Measurements from ENCODE around the gene KAT8.
"Not testable (repeated sequence)": the region's sequence is repeated elsewhere in the genome, so short reads cannot be mapped to it uniquely, and the experiment has no call there.

KAT8 gene

GRCh38 chr16:31167315-31167714 lies 49.9 kb downstream of the KAT8 start:
- Histone ChIP-seq H3K18ac (ENCODE audit: low read length) (no peak overlapping the region), H3K14ac (ENCODE audit: low read length) (no peak overlapping the region), H3K79me1 (ENCODE audit: low read length) (no peaks in the 10 kb centered on the region), H3K79me2 (ENCODE audit: control insufficient read depth, insufficient read depth, low read length, poor library complexity) (no peaks in the 10 kb centered on the region), H3K4ac (ENCODE audit: low read depth, low read length) (no peak overlapping the region), H3K4me1 (ENCODE audit: control insufficient read depth in 1 of 2, insufficient read depth in 2 of 2, low read length in 2 of 2) (no peaks in the 10 kb centered on the region), H3K23ac (ENCODE audit: low read length) (no peak overlapping the region), H3K9me3 (ENCODE audit: insufficient read depth, low read depth, low read length) (no peaks in the 10 kb centered on the region), H4K12ac (ENCODE audit: low read depth, low read length) (no peak overlapping the region), H3K36me3 (ENCODE audit: control insufficient read depth in 1 of 2, insufficient read depth in 2 of 2, low read length in 2 of 2) (no peaks in the 10 kb centered on the region), H3K27ac (ENCODE audit: low read depth, low read length) (no peak overlapping the region), H3K4me2 (ENCODE audit: low read length) (no peak overlapping the region), H2AFZ (ENCODE audit: insufficient read depth, low read length, poor library complexity) (no peak overlapping the region), H2BK5ac (ENCODE audit: low read depth, low read length, poor library complexity) (no peak overlapping the region), H2AK5ac (ENCODE audit: low read length) (no peak overlapping the region), H3K9ac (ENCODE audit: low read length) (no peak overlapping the region), H2BK12ac (ENCODE audit: low read length) (no peak overlapping the region), H4K8ac (ENCODE audit: low read depth, low read length) (no peak overlapping the region), H3K27me3 (ENCODE audit: insufficient read depth, low read length) (no peaks in the 10 kb centered on the region), H4K91ac (ENCODE audit: low read depth, low read length) (no peak overlapping the region), H2BK120ac (ENCODE audit: insufficient read depth, low read length, poor library complexity) (no peak overlapping the region), H3K4me3 (ENCODE audit: low read depth, low read length) (no peak overlapping the region)
- DNase-seq, result no peak
- no CpG with 5 or more reads among the region's 8 CpGs for WGBS (ENCODE audit: extremely low coverage, insufficient coverage, insufficient read length)

- no peak overlapping the region for H3K14ac ChIP-seq (ENCODE audit: low read length)
- no peak overlapping the region for H4K91ac ChIP-seq (ENCODE audit: low read depth, low read length)
- no peak overlapping the region for H3K4me2 ChIP-seq (ENCODE audit: low read length)
- H3K4ac ChIP-seq (ENCODE audit: low read depth, low read length), result no peak overlapping the region
- WGBS (ENCODE audit: extremely low coverage, insufficient coverage, insufficient read length), result no CpG with 5 or more reads among the region's 2 CpGs
- no peak overlapping the region for H3K27ac ChIP-seq (ENCODE audit: low read depth, low read length)
- no peak overlapping the region for H3K18ac ChIP-seq (ENCODE audit: low read length)
- no peak overlapping the region for H2AFZ ChIP-seq (ENCODE audit: insufficient read depth, low read length, poor library complexity)
- no peak overlapping the region for H3K23ac ChIP-seq (ENCODE audit: low read length)
- no peaks in the 10 kb centered on the region for H3K9me3 ChIP-seq (ENCODE audit: insufficient read depth, low read depth, low read length)
- no peak overlapping the region for H4K8ac ChIP-seq (ENCODE audit: low read depth, low read length)
- no peaks in the 10 kb centered on the region for H3K36me3 ChIP-seq (ENCODE audit: control insufficient read depth in 1 of 2, insufficient read depth in 2 of 2, low read length in 2 of 2)
- no peaks in the 10 kb centered on the region for H3K79me2 ChIP-seq (ENCODE audit: control insufficient read depth, insufficient read depth, low read length, poor library complexity)
- no peaks in the 10 kb centered on the region for H3K27me3 ChIP-seq (ENCODE audit: insufficient read depth, low read length)
- H2AK5ac ChIP-seq (ENCODE audit: low read length), result no peak overlapping the region
- no peak overlapping the region for H3K4me3 ChIP-seq (ENCODE audit: low read depth, low read length)
- no peak overlapping the region for H2BK12ac ChIP-seq (ENCODE audit: low read length)
- no peak overlapping the region for H2BK120ac ChIP-seq (ENCODE audit: insufficient read depth, low read length, poor library complexity)
- no peaks in the 10 kb centered on the region for H3K79me1 ChIP-seq (ENCODE audit: low read length)
- peak; percentile 83 to 95 for DNase-seq
- H3K4me1 ChIP-seq (ENCODE audit: control insufficient read depth in 1 of 2, insufficient read depth in 2 of 2, low read length in 2 of 2), result no peaks in the 10 kb centered on the region
- H2BK5ac ChIP-seq (ENCODE audit: low read depth, low read length, poor library complexity), result no peak overlapping the region
- H4K12ac ChIP-seq (ENCODE audit: low read depth, low read length), result no peak overlapping the region
- no peak overlapping the region for H3K9ac ChIP-seq (ENCODE audit: low read length)
Observed at GRCh38 chr16:31168848-31169247, 51.4 kb downstream of the KAT8 start.

- not testable (repeated sequence) for H3K23ac ChIP-seq (ENCODE audit: low read length); H2BK12ac ChIP-seq (ENCODE audit: low read length); H3K79me2 ChIP-seq (ENCODE audit: control insufficient read depth, insufficient read depth, low read length, poor library complexity); H3K9ac ChIP-seq (ENCODE audit: low read length); H3K18ac ChIP-seq (ENCODE audit: low read length); DNase-seq; H2BK120ac ChIP-seq (ENCODE audit: insufficient read depth, low read length, poor library complexity); H2AFZ ChIP-seq (ENCODE audit: insufficient read depth, low read length, poor library complexity); H4K91ac ChIP-seq (ENCODE audit: low read depth, low read length); H3K14ac ChIP-seq (ENCODE audit: low read length); H3K27me3 ChIP-seq (ENCODE audit: insufficient read depth, low read length); H4K8ac ChIP-seq (ENCODE audit: low read depth, low read length); H3K4me2 ChIP-seq (ENCODE audit: low read length); H3K4ac ChIP-seq (ENCODE audit: low read depth, low read length); H3K9me3 ChIP-seq (ENCODE audit: insufficient read depth, low read depth, low read length); H3K4me1 ChIP-seq (ENCODE audit: control insufficient read depth in 1 of 2, insufficient read depth in 2 of 2, low read length in 2 of 2); H2BK5ac ChIP-seq (ENCODE audit: low read depth, low read length, poor library complexity); H4K12ac ChIP-seq (ENCODE audit: low read depth, low read length); H3K79me1 ChIP-seq (ENCODE audit: low read length); H2AK5ac ChIP-seq (ENCODE audit: low read length); H3K27ac ChIP-seq (ENCODE audit: low read depth, low read length); H3K36me3 ChIP-seq (ENCODE audit: control insufficient read depth in 1 of 2, insufficient read depth in 2 of 2, low read length in 2 of 2); H3K4me3 ChIP-seq (ENCODE audit: low read depth, low read length)
- WGBS (ENCODE audit: extremely low coverage, insufficient coverage, insufficient read length), result no CpG with 5 or more reads among the region's 2 CpGs
Observed at GRCh38 chr16:31170048-31170447, 52.6 kb downstream of the KAT8 start.

- Histone ChIP-seq H3K36me3 (ENCODE audit: control insufficient read depth in 1 of 2, insufficient read depth in 2 of 2, low read length in 2 of 2) (peaks cover 0 to 3% of the 10 kb centered on the region in 2 experiments), H2BK5ac (ENCODE audit: low read depth, low read length, poor library complexity) (no peak overlapping the region), H3K27ac (ENCODE audit: low read depth, low read length) (no peak overlapping the region), H3K79me2 (ENCODE audit: control insufficient read depth, insufficient read depth, low read length, poor library complexity) (peaks cover 20% of the 10 kb centered on the region), H2AK5ac (ENCODE audit: low read length) (no peak overlapping the region), H3K4me3 (ENCODE audit: low read depth, low read length) (no peak overlapping the region), H3K79me1 (ENCODE audit: low read length) (peaks cover 13% of the 10 kb centered on the region), H3K4me1 (ENCODE audit: control insufficient read depth in 1 of 2, insufficient read depth in 2 of 2, low read length in 2 of 2) (peaks cover 2% of the 10 kb centered on the region in 2 experiments), H3K27me3 (ENCODE audit: insufficient read depth, low read length) (no peaks in the 10 kb centered on the region), H3K4me2 (ENCODE audit: low read length) (no peak overlapping the region), H2AFZ (ENCODE audit: insufficient read depth, low read length, poor library complexity) (no peak overlapping the region), H3K18ac (ENCODE audit: low read length) (no peak overlapping the region), H4K12ac (ENCODE audit: low read depth, low read length) (no peak overlapping the region), H3K4ac (ENCODE audit: low read depth, low read length) (no peak overlapping the region), H4K8ac (ENCODE audit: low read depth, low read length) (no peak overlapping the region), H3K14ac (ENCODE audit: low read length) (no peak overlapping the region), H3K9me3 (ENCODE audit: insufficient read depth, low read depth, low read length) (no peaks in the 10 kb centered on the region), H3K23ac (ENCODE audit: low read length) (no peak overlapping the region), H4K91ac (ENCODE audit: low read depth, low read length) (no peak overlapping the region), H2BK120ac (ENCODE audit: insufficient read depth, low read length, poor library complexity) (no peak overlapping the region), H3K9ac (ENCODE audit: low read length) (no peak overlapping the region), H2BK12ac (ENCODE audit: low read length) (no peak overlapping the region)
- no CpG with 5 or more reads among the region's 3 CpGs for WGBS (ENCODE audit: extremely low coverage, insufficient coverage, insufficient read length)
- no peak for DNase-seq
Observed at GRCh38 chr16:31177136-31177535, 59.7 kb downstream of the KAT8 start.
